HG02759 (cell line): ENCODE measurements around the gene EXD3.

Source experiments
- ATAC-seq: cut with Tn5 transposase; IDR thresholded peaks from one replicate; pipeline ENCODE4 v1.9.1; 2021; ENCODE audit warnings: mild to moderate bottlenecking, moderate library complexity; ENCODE audit not compliant: unreplicated experiment

Gene EXD3

DNA sequence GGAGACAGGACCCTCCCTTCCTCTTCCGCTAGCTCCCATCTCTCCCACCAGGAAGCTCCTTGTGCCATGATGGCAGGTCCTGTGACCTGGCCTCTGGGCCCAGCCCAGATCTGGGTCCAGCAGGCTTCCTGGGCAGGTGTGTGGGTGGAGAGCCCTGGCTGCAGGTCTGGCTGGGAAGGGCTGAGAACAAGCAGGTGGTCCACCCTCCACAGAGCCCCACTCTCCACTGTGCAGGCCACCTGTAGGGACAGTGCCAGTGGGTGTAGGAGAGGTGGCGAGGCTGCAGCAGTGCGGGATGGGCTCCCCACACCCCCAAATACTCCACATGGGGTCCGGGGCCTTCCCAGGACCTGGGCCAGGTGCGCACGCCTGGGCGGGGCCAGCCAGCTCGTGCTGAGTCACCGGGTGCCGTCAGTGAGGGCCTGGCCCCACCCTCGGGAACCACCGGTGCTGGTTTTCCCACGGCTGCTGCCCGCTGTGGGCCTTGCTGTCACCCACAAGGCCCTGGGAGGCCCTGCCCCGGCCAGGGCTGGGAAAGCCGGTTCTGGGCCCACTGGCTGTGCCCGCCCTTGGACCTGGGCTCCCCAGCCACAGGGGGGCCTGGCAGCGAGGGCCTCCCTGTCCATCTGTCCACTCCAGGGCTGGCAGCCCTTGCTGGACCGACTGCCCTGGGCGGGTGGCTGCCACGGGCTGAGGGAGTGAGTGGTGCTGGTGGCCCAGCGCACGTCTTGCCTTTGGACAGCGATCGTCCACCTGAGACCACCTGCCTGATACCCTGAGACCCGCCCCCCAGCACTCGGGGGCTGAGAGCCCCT, 111.6 kb downstream of the EXD3 start:
- ATAC-seq: no peak

GRCh38 chr9:137310189-137311052, 112.5 kb downstream of the EXD3 start:
- no peak for ATAC-seq

DNA sequence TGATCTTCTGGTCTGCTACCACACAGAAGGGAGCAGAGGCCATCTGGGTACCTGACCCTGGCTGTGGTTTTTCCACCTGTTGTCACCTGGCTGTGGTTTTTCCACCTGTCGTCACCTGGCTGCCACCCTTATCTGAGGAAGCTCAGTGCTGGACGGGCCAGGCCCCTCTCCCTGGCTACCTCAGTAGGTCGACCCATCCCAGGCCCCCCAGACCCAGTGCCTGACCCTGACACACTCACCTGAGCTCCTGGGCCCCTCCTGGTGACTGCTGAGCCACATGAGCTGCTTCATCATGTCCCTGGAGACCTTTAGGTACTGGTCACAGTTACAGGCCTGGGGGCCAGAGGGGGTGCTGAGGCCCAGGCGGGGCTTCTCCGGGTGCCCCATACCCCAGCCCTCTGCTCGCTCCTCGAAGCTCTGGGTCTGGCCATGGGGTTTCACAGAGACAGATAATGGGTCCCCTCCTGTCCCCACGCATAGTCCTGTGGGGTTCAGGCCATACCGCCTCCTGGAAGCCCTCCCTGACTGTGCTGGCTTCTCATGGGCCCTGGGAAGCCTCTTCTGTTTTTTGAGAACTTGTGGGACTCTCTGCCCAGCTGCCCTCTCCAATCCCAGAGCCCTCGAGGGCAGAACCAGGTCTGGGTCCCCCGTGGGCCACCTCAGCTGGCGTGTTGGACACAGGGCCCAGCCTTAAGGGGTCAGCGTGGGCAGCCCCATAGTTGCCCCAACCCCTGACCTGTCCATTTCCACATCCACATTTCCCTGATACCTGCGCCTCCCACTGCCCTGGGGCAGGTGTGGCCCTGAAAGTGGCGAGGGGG, 113.4 kb downstream of the EXD3 start:
- no peak for ATAC-seq

GRCh38 chr9:137308057-137308619, 114.8 kb downstream of the EXD3 start:
- ATAC-seq: no peak

- ATAC-seq: no peak
Observed at GRCh38 chr9:137307255-137308056, 115.5 kb downstream of the EXD3 start.

GRCh38 chr9:137306850-137307254, 116.1 kb downstream of the EXD3 start:
- ATAC-seq: no peak

DNA sequence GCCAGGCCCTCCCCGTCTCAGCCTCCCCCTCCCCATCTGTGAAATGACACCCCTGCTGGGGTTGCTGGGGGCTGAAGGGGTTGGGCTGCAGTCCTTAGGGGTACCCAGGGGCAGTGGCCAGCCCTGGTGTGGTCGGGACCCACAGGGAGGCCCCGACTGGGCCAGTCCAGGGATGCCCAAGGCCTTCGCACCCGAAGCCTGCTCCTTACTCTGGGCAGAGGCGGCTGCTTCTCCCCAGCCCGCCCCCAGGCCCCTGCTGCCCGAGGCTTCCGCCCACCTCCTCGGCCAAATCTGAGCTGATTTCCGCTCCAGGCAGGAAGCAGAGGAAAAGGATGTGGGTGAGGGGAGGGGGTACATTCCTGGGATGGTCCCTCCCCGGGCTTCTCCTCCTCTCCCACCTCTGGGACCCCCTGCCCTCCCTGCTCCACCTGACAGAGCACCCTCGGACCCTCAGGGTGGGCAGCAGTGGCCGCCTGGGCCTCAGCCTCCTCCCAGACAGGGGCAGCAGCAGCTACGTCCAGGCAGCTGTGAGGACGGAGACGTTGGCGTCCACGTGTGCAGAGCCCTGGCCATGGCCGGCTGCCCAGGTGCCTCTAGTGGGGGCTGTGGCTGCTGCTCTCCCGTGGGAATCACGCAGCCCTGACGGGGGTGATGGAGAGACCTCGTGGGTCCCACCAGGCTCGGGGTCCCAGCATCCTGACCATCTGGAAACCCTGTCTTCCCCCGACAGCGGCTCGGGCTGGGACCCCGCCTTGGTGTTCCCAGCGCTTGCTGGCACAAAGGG, 116.7 kb downstream of the EXD3 start:
- ATAC-seq: no peak

GRCh38 chr9:137305798-137306065, 117.2 kb downstream of the EXD3 start:
- no peak for ATAC-seq

- ATAC-seq: no peak
Observed at GRCh38 chr9:137305060-137305797, 117.7 kb downstream of the EXD3 start.

GRCh38 chr9:137304383-137305059, 118.4 kb downstream of the EXD3 start:
- ATAC-seq: no peak

DNA sequence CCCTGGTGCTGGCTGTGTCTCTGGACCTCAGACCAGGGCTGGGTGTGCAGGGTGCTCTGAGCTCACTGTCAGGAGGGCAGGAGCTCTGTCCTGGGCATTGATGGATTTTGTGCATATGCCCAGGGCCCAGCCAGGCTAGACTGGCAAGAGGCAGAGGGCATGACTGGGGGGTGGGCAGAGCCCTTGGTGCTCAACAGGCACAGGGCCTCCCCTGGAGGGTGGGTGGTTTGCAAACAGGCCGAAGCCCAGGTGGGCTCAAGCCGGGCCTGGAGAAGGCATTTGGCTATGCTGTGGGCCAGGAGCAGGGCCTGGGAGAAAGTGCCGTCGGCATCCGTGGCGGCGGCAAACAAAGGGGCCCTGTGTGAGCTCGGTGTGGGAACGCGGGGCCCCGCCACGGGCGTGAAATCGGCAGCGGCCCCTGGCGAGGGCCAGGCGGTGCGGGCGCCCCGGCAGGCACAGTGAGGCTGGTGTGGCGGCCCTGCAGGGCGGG, 119.0 kb downstream of the EXD3 start:
- ATAC-seq: no peak

- no peak for ATAC-seq
Observed at GRCh38 chr9:137303151-137303892, 119.6 kb downstream of the EXD3 start.

- peak; percentile 44 for ATAC-seq
Observed at GRCh38 chr9:137302449-137303150, 120.4 kb downstream of the EXD3 start.

GRCh38 chr9:137302118-137302448, 120.9 kb downstream of the EXD3 start, which contains the start of gene NRARP:
TSS of gene NRARP (minus strand) at chr9:137302271. CDS start at chr9:137301928, 343 bp downstream.
- peak; percentile 76 for ATAC-seq

DNA sequence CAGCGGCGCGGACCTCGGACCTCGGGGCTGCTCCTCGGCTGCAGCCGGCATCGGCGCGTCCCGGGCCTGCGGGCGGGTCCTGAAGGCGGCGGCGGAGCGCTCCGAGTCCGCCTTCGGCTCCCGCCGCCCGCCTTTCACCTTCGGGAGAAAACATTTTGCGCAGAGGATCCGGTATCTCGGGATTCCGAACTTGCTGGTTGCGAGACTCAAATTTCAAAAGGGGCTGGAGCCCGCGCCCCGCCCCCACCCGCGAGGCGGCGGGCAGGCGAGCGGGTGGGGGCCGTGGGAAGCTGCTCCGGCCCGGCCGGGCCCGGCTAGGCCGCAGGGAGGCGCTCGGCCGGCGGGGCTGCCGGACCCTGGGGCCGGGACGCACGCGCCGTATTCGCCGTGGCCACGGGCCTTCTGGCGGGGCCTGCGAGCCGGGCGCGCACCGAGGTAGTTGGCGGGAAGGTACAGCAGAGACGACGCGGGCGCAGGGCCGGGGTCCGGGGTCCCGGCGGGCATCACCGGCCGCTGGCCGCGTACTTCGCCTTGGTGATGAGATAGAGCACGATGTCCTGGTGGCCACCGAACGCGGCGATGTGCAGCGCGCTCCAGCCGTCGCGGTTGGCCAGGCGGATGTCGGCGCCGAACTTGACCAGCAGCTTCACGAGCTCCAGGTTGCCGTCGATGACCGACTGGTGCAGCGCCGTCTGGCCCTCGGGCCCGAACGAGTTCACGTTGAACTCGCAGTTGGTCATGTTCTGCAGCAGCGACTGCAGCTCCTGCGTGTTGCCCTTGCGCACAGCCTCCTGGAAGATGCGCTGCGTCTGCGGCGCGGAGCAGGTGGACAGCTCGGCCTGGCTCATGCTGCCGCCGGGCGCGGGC, 121.6 kb downstream of the EXD3 start:
- ATAC-seq: peak; percentile 4

DNA sequence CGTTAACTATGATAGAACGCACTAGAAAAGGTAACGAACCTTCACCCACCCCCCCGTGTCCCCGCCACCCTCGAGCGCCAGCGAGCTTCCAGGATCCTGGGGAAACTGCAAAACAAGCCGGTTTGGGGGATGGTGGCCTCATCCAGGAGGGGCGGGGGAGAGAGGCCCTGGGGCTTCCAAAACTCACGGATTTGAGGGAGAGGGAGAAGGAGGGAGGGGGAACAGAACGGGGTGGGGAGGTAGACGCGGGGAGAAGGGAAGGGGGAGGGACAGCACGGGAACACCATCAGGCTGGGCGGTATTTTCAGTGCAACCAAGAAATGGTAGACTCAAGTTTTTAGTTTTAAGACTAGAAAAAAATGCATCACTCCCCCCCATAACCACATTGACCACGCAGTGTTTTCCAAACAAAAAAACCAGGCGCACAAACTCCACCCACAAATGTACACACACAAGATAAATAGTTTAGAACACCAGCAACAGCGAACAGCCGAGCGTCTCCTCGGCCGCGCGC, 122.3 kb downstream of the EXD3 start:
- no peak for ATAC-seq
